ENCODE results near the gene NCSTN. TPM values are rescaled to one million over a fixed set of nuclear protein-coding genes. Genes with fewer than 3 reads are reported as not detected.

NCSTN gene
- total and polyA plus RNA-seq, 2 of the 13 experiments (the other 11 are each of a cell fraction or from before 2014, with no cell fraction given), result 44.2 to 247 TPM

- Histone ChIP-seq H3K9me3 (ENCODE audit: low read length) (no peaks in the 10 kb centered on the region), H4K20me1 (ENCODE audit: insufficient read depth, low read length) (no peaks in the 10 kb centered on the region), H3K27ac (ENCODE audit: extremely low read length, insufficient read depth, low read length) (no peak overlapping the region), H3K4me1 (ENCODE audit: insufficient read depth, low read length) (peaks cover 15% of the 10 kb centered on the region), H3K79me2 (ENCODE audit: insufficient read depth, low read length) (no peaks in the 10 kb centered on the region), H3K36me3 (replicated peaks in 1 of 2; ENCODE audit: control insufficient read depth in 1 of 2, insufficient read depth in 2 of 2, low read length in 2 of 2) (peaks cover under 1 to 6% of the 10 kb centered on the region in 2 experiments; a peak in 4 of 5 replicates), H3K27me3 (ENCODE audit: control insufficient read depth in 1 of 2, insufficient read depth in 2 of 2, low read length in 2 of 2) (no peaks in the 10 kb centered on the region), H2AFZ (ENCODE audit: low read length) (no peak overlapping the region), H3K4me3 (replicated peaks in 1 of 3; ENCODE audit: insufficient read depth in 1 of 3, low read depth in 2 of 3, low read length in 3 of 3) (no peak overlapping the region), H3K4me2 (ENCODE audit: low read depth, low read length) (no peak overlapping the region), H3K9ac (ENCODE audit: insufficient read depth, low read depth, low read length) (no peak overlapping the region)
- ChIA-PET CTCF (ENCODE audit: low intra/inter-chr PET ratio, low total read pairs) (no interaction called here), POLR2A (no interaction called here)
- no peak for ATAC-seq
- TF ChIP-seq AGO1 (IDR thresholded peaks at IDR 0.05; ENCODE audit: low read depth, low read length, poor library complexity, severe bottlenecking) (no peak), ZNF652 (CRISPR knock-in tag; IDR thresholded peaks at IDR 0.05; ENCODE audit: borderline replicate concordance, low read depth) (peak; percentile 78)
- in situ Hi-C loops (cut with HindIII; ENCODE audit: extremely low pct_ligation_motif_present, low pct_unique_long_range_greater_than_20kb), result no loop called here
- no TSS peak for BruUV-seq (replicated peaks)
- intact Hi-C loops (cut with micrococcal nuclease; ENCODE audit: unreplicated experiment), result no loop called here
- no peak for FAIRE-seq
- no peak for DNase-seq (ENCODE audit: low spot score)
- WGBS (ENCODE audit: low lambda C conversion rate), result 46% methylated on average over 1 of the region's 5 CpGs
Measured at GRCh38 chr1:160363010-160363409, 19.8 kb downstream of the NCSTN start.

GRCh38 chr1:160363951-160364735 is 21.0 kb downstream of the NCSTN start:
- no peak for TF ChIP-seq ZFAT (CRISPR knock-in tag; conservative IDR thresholded peaks at IDR 0.05)
- TF ChIP-seq ARNT (IDR thresholded peaks at IDR 0.05), result no peak
- TF ChIP-seq THYN1 (CRISPR knock-in tag; IDR thresholded peaks at IDR 0.05; ENCODE audit: borderline replicate concordance, low read depth), result no peak
- TF ChIP-seq HOXA7 (CRISPR knock-in tag; IDR thresholded peaks at IDR 0.05), result no peak
- no peak for TF ChIP-seq GTF2F1 (IDR thresholded peaks at IDR 0.05; ENCODE audit: low read length)
- TF ChIP-seq JARID2 (CRISPR knock-in tag; IDR thresholded peaks at IDR 0.05; ENCODE audit: insufficient replicate concordance), result no peak
- no peak for TF ChIP-seq TARDBP (CRISPR knock-in tag; IDR thresholded peaks at IDR 0.05)
- no peak for TF ChIP-seq ZNF124 (CRISPR knock-in tag; IDR thresholded peaks at IDR 0.05)
- no peak for TF ChIP-seq ZNF878 (CRISPR knock-in tag; IDR thresholded peaks at IDR 0.05)
- TF ChIP-seq KLF11 (CRISPR knock-in tag; IDR thresholded peaks at IDR 0.05), result no peak
- TF ChIP-seq ZNF512 (CRISPR knock-in tag; IDR thresholded peaks at IDR 0.05), result no peak
- no peak for TF ChIP-seq MBD4 (IDR thresholded peaks at IDR 0.05; ENCODE audit: borderline replicate concordance, low read length)
- TF ChIP-seq TAF1 (CRISPR knock-in tag; IDR thresholded peaks at IDR 0.05), result no peak
- no TSS peak for BruUV-seq (replicated peaks)
- intact Hi-C loops (cut with micrococcal nuclease; ENCODE audit: unreplicated experiment), result no loop called here
- H4K20me1 ChIP-seq (ENCODE audit: insufficient read depth, low read length), result no peaks in the 10 kb centered on the region
- peaks cover 15% of the 10 kb centered on the region for H3K4me1 ChIP-seq (ENCODE audit: insufficient read depth, low read length)
- ChIA-PET CTCF (ENCODE audit: low intra/inter-chr PET ratio, low total read pairs) (no interaction called here), POLR2A (no interaction called here)
- ATAC-seq, result no peak
- in situ Hi-C loops (cut with HindIII; ENCODE audit: extremely low pct_ligation_motif_present, low pct_unique_long_range_greater_than_20kb), result no loop called here
- H3K27me3 ChIP-seq (ENCODE audit: control insufficient read depth in 1 of 2, insufficient read depth in 2 of 2, low read length in 2 of 2), result no peaks in the 10 kb centered on the region
- H3K4me2 ChIP-seq (ENCODE audit: low read depth, low read length), result no peak overlapping the region
- 75% methylated on average over 12 of the region's 12 CpGs for WGBS (ENCODE audit: low lambda C conversion rate)
- FAIRE-seq, result no peak
- H3K9ac ChIP-seq (ENCODE audit: insufficient read depth, low read depth, low read length), result no peak overlapping the region
- H3K36me3 ChIP-seq (replicated peaks in 1 of 2; ENCODE audit: control insufficient read depth in 1 of 2, insufficient read depth in 2 of 2, low read length in 2 of 2), result peaks cover 0 to 4% of the 10 kb centered on the region in 2 experiments; a peak in 1 of 5 replicates
- H3K79me2 ChIP-seq (ENCODE audit: insufficient read depth, low read length), result no peaks in the 10 kb centered on the region
- DNase-seq (ENCODE audit: low spot score), result no peak
- no peaks in the 10 kb centered on the region for H3K9me3 ChIP-seq (ENCODE audit: low read length)
- no peak overlapping the region for H3K27ac ChIP-seq (ENCODE audit: extremely low read length, insufficient read depth, low read length)
- no peak overlapping the region for H2AFZ ChIP-seq (ENCODE audit: low read length)
- no peak overlapping the region for H3K4me3 ChIP-seq (replicated peaks in 1 of 3; ENCODE audit: insufficient read depth in 1 of 3, low read depth in 2 of 3, low read length in 3 of 3)

All from HepG2 (cell line).